H4 (cell line): ENCODE data around the gene NLRP12. TPM values are rescaled to one million over a fixed set of nuclear protein-coding genes. Genes with fewer than 3 reads are reported as not detected.
"Not testable (repeated sequence)": the region's sequence is repeated elsewhere in the genome, so short reads cannot be mapped to it uniquely, and the experiment has no call there.

Source experiments
- DNase-seq: peaks from one replicate; pipeline ENCODE4 v3.0.0-alpha.2; 2015; ENCODE audit warnings: low spot score
- total RNA-seq: library from RNA; depleted of rRNA; stranded (reverse); fragments of >200 nt; shearing (Covaris generic); gene quantifications from 2 replicates; pipeline ENCODE4 v1.2.3, GENCODE V29; 2014; rRNA removed

NLRP12 gene, protein sequence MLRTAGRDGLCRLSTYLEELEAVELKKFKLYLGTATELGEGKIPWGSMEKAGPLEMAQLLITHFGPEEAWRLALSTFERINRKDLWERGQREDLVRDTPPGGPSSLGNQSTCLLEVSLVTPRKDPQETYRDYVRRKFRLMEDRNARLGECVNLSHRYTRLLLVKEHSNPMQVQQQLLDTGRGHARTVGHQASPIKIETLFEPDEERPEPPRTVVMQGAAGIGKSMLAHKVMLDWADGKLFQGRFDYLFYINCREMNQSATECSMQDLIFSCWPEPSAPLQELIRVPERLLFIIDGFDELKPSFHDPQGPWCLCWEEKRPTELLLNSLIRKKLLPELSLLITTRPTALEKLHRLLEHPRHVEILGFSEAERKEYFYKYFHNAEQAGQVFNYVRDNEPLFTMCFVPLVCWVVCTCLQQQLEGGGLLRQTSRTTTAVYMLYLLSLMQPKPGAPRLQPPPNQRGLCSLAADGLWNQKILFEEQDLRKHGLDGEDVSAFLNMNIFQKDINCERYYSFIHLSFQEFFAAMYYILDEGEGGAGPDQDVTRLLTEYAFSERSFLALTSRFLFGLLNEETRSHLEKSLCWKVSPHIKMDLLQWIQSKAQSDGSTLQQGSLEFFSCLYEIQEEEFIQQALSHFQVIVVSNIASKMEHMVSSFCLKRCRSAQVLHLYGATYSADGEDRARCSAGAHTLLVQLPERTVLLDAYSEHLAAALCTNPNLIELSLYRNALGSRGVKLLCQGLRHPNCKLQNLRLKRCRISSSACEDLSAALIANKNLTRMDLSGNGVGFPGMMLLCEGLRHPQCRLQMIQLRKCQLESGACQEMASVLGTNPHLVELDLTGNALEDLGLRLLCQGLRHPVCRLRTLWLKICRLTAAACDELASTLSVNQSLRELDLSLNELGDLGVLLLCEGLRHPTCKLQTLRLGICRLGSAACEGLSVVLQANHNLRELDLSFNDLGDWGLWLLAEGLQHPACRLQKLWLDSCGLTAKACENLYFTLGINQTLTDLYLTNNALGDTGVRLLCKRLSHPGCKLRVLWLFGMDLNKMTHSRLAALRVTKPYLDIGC
- total RNA-seq: 0.31 and 0.37 TPM in 2 replicates

DNA sequence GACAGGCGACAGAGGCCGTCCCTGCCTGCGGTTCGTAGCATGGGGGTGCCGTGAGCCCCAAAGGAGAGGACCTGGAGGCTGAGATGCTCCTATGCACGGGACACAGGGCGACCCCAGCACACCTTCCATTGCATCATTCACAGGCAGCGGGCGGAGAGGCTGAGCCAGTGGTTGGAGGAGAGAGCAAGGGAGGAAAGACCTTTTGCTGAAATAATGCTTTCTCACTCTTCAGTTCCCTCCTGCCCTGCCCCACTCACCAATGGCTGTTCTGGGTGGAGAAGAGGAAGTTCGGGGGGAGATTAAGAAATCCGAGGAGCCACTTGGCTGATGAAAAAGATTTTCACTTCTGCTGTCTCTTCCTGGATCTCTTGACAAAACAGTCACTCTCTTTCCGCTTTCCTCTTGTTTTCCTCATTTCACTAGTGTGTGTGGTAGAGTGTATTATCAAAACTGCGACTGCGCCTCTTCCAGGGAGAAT, at the start of gene NLRP12:
Gene NLRP12 (minus strand): TSS at position 181 of the 478 bp plus-strand sequence. CDS start 140 bp downstream, at position 41.
- DNase-seq: no peak

- DNase-seq: no peak
These were observed 48.6 kb upstream of the NLRP12 start for GRCh38 chr19:53872762-53873161.

DNA sequence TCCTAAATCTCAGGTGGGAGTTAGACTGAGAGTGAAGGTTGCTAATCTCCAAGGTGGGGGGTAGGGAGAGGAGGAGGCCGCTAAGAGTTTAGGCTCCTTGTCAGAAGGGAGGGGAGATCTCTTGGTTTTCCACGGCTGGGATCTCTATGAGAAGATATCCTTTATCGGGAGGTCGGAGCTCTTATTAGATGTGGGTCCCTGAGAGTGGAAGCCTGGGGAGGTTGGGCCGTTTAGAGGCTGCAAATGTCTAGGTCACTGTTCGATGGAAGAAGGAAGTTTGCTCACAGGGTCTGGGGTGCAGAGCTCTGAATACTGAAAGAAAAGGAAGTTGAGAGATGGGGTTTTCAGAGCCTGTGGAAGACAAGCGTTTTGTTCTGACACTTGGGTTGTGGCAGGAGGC, 47.3 kb upstream of the NLRP12 start:
- DNase-seq: no peak

- no peak for DNase-seq
These were observed 46.4 kb upstream of the NLRP12 start for GRCh38 chr19:53870485-53870844.

DNA sequence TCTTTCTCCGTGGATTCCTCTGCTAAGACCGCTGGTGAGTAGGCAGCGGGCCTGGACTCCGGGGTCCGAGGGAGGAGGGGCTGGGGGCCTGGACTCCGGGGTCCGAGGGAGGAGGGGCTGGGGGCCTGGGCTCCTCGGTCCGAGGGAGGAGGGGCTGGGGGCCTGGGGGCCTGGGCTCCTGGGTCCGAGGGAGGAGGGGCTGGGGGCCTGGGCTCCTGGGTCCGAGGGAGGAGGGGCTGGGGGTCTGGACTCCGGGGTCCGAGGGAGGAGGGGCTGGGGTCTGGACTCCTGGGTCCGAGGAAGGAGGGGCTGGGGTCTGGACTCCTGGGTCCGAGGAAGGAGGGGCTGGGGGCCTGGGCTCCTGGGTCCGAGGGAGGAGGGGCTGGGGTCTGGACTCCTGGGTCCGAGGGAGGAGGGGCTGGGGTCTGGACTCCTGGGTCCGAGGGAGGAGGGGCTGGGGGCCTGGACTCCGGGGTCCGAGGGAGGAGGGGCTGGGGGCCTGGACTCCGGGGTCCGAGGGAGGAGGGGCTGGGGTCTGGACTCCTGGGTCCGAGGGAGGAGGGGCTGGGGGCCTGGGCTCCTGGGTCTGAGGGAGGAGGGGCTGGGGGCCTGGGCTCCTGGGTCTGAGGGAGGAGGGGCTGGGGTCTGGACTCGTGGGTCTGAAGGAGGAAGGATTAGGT, 45.8 kb upstream of the NLRP12 start:
- not testable (repeated sequence) for DNase-seq

GRCh38 chr19:53868892-53869804, 45.0 kb upstream of the NLRP12 start:
- peak; percentile 86 for DNase-seq

DNA sequence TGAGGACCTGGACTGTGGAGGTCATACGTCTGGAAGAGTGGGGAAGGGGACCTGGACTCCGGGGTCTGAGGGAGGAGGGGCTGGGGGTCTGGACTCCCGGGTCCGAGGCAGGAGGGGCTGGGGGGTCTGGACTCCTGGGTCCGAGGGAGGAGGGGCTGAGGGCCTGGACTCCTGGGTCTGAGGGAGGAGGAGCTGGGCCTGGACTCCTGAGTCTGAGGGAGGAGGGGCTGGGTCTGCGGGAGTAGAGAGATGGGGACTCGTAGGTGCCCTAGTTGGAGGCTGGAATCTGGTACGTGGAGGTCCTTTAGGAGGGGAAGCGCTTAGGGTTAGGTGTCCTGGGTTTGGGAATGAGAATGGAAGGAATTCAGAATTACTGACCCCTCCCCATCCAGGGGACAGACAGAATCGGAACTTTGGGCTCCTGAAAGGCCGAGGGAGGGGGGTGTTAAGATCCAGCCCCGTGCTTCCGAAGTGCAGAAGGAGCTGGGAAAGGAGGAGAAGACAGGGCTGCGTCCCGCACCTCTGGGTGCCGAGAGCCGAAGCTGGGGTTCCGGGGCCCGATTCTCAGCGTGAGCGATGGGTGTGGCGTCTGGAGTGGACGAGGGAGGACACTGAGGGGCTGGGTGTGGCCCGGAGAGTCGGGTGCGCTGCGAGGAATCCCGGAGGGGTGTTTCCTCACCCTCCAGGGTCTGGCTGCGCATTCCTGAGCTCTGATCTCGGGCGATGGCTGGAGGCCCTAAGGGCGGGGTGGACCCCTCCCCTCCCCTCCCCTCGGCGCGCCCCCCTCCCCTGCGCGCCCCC, 44.2 kb upstream of the NLRP12 start:
- peak; percentile 62 for DNase-seq

- DNase-seq: peak; percentile 98
These were observed 43.3 kb upstream of the NLRP12 start, which contains the start of gene MYADM for GRCh38 chr19:53867225-53868090. Gene MYADM, plus strand, starts transcription at chr19:53867883. Its CDS starts 5,647 bp downstream, at chr19:53873530.

- no peak for DNase-seq
These were observed 42.7 kb upstream of the NLRP12 start for GRCh38 chr19:53866865-53867224.

DNA sequence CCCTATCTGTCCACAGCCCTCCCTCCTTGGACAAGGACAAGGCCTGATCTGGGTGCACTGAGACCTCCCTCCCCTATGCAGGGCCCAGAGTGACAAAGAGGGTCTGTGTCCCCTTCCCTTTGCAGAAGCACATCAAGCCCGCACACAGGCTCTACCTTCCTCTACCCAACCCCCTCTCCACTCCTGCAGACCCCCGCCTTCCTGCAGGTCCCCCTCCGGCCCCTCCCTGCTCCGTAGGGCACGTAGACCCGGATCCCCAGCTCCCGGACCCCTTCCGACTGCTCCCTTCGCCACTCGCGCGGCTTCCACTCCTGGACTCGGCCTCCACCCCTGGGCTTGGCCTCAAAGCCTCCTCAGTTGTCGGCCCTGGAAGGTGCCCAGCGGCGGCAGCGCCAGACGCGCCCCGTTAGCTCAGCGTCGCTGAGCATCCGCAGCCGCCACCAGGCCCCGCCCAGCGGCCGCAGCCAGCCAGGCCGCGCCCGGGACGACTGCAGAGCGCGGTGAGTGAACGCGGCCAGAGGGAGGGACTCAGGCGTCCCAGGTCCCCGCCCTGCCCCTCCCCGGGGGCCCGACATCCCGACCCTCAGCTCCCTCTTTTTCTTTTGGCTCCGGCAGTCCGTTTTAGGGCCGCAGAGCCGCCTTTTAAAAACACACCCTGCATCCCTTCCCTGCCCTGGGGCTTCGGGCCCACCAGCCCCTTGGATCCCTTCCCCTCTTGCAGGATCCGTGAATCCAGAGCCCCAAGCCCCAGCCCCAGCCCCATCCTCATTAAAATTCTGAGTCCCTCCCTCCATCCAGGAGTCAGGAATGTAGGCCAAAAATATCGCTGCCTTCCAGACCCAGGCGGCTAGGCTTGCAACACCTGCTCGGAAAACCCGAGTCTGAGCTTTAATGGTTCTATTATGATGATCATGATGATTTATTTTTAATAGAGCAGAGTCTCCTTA, 42.1 kb upstream of the NLRP12 start:
- peak; percentile 69 for DNase-seq

DNA sequence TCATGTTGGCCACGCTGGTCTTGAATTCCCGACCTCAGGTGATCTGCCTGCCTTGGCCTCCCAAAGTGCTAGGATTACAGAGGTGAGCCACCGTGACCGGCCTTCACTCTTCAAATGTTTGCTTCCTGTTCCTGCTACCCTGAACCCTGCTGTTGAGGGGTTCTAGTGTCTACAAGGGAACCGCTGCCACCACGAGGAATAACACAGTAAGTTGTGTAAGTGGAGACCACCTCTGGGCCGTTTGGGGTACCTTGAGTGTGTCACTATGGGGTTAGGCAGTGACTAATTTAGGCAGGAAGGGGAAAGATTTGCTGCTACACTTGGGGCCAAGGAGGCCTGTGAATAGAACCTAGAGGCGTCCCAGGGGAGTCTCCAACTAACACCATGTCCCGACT, 41.4 kb upstream of the NLRP12 start:
- no peak for DNase-seq

- no peak for DNase-seq
These were observed 40.3 kb upstream of the NLRP12 start for GRCh38 chr19:53864308-53864836.

DNA sequence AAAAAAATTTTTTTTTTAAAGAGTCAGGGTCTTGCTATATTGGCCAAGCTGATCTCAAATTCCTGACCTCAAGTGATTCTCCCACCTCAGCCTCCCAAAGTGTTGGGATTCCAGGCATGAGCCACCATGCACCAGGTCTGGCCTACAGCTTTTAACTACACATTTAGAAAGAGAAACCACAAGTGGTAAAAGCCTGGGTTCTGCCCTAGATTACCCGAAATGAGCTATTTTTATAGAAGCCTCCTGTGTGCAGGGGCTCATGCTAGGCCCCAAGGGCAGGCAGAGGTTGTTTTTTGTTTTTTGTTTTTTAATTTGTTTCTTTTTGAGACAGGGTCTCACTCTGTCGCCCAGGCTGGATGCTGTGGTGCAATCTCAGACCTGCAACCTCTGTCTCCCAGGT, 29.6 kb upstream of the NLRP12 start:
- DNase-seq: no peak

GRCh38 chr19:53849237-53849676, 25.1 kb upstream of the NLRP12 start:
- DNase-seq: peak; percentile 87

DNA sequence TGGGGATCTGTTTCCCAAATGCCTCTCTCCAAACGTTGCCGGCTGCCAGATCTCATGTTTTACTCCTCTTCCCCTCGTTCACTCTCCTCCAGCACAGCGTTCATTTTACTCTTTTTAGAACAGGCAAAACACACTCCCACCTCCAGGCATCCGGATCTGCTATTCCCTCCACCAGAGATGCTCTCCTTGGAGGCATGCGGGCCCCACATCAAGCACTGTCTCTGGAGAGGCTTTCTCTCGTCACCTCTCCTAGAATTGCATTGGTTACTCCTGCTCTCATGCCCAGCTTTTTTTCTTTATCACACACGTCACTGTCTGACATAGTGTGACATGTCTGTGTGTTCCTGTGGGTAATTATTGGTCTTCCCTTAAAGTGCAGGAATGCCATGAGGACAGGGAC, 23.4 kb upstream of the NLRP12 start:
- no peak for DNase-seq

DNA sequence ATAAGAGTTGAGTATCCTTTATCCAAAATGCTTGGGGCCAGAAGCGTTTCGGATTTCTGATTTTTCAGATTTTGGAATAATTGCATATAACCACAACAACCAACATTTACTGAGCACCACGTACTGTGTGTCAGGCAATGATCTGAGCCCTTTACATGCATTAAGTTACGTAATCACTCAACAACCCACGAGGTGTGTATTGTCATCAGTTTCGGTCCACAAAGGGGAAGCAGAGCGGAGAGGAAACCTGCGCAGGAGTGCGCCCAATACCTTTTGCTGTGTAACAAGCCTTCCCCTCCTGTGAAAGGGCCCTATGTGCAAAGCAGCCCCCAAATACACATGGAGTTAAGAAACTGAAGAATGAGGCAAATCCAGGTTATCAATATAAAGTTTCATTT, 20.7 kb upstream of the NLRP12 start:
- no peak for DNase-seq

GRCh38 chr19:53840914-53841313, 16.8 kb upstream of the NLRP12 start:
- DNase-seq: peak; percentile 82
